HepG2 (cell line): ENCODE measurements around the gene RSAD2. TPM values are rescaled to one million over a fixed set of nuclear protein-coding genes. Genes with fewer than 3 reads are reported as not detected.
A peak's percentile ranks its signal among the peaks of the same experiment; 100 is the strongest.

ENCODE experiments used
- DNMT1 ChIP-seq: sonication (generic); formaldehyde crosslinking; IDR thresholded peaks from 2 replicates; pipeline ENCODE4 v1.5.1; 2020; ENCODE audit warnings: mild to moderate bottlenecking, missing genetic modification reagents
- DZIP1 ChIP-seq: sonication (generic); formaldehyde crosslinking; IDR thresholded peaks from 2 replicates; pipeline ENCODE4 v1.5.0; 2020; ENCODE audit warnings: mild to moderate bottlenecking, missing genetic modification reagents
- FOXA1 ChIP-seq, 2 experiments: fragments of 450-650 bp in 1 of 2; sonication (generic) in 1 of 2; formaldehyde crosslinking in 1 of 2; IDR thresholded peaks; 2 replicates each; pipeline versions ENCODE4 v1.4.0 to v1.6.1; 2016 to 2020; ENCODE audit warnings: missing genetic modification reagents in 1 of 2
- MLX ChIP-seq: IDR thresholded peaks from 2 replicates; pipeline ENCODE4 v1.6.1; 2016
- MTA1 ChIP-seq: sonication (generic); formaldehyde crosslinking; IDR thresholded peaks from 2 replicates; pipeline ENCODE4 v1.4.0; 2020; ENCODE audit warnings: missing genetic modification reagents, mild to moderate bottlenecking, borderline replicate concordance
- NFE2 ChIP-seq: sonication (generic); formaldehyde crosslinking; IDR thresholded peaks from 2 replicates; pipeline ENCODE4 v1.4.0; 2020; ENCODE audit warnings: missing genetic modification reagents
- RBM39 ChIP-seq: fragments of 200-400 bp; formaldehyde crosslinking; IDR thresholded peaks from one replicate; pipeline ENCODE4 v1.6.1; 2018; ENCODE audit warnings: antibody characterized with exemption, mild to moderate bottlenecking, low read depth, low read length; ENCODE audit not compliant: poor library complexity, severe bottlenecking
- RNF219 ChIP-seq: sonication (generic); formaldehyde crosslinking; IDR thresholded peaks from 2 replicates; pipeline ENCODE4 v1.5.0; 2020; ENCODE audit warnings: mild to moderate bottlenecking, missing genetic modification reagents
- SCMH1 ChIP-seq: sonication (generic); formaldehyde crosslinking; IDR thresholded peaks from 2 replicates; pipeline ENCODE4 v1.9.0; 2021; ENCODE audit warnings: missing genetic modification reagents, mild to moderate bottlenecking, borderline replicate concordance
- TFDP2 ChIP-seq: sonication (generic); formaldehyde crosslinking; IDR thresholded peaks from 2 replicates; pipeline ENCODE4 v1.4.0; 2020; ENCODE audit warnings: missing genetic modification reagents
- ZBTB49 ChIP-seq: sonication (generic); formaldehyde crosslinking; IDR thresholded peaks from 2 replicates; pipeline ENCODE4 v1.4.0; 2020; ENCODE audit warnings: missing genetic modification reagents, borderline replicate concordance
- ZBTB8A ChIP-seq: sonication (generic); formaldehyde crosslinking; IDR thresholded peaks from 2 replicates; pipeline ENCODE4 v1.4.0; 2020; ENCODE audit warnings: mild to moderate bottlenecking, low read depth, missing genetic modification reagents, borderline replicate concordance
- ZNF350 ChIP-seq: sonication (generic); formaldehyde crosslinking; IDR thresholded peaks from 2 replicates; pipeline ENCODE4 v1.4.0; 2020; ENCODE audit warnings: mild to moderate bottlenecking, low read depth, missing genetic modification reagents, borderline replicate concordance
- ZNF543 ChIP-seq: sonication (generic); formaldehyde crosslinking; IDR thresholded peaks from 2 replicates; pipeline ENCODE4 v1.4.0; 2020; ENCODE audit warnings: mild to moderate bottlenecking, missing genetic modification reagents
- ZNF749 ChIP-seq: sonication (generic); formaldehyde crosslinking; IDR thresholded peaks from 2 replicates; pipeline ENCODE4 v1.8.0; 2022; ENCODE audit warnings: mild to moderate bottlenecking, missing genetic modification reagents, moderate library complexity, borderline replicate concordance
- ZNF776 ChIP-seq: sonication (generic); formaldehyde crosslinking; IDR thresholded peaks from 2 replicates; pipeline ENCODE4 v1.4.0; 2020; ENCODE audit warnings: mild to moderate bottlenecking, missing genetic modification reagents
- polyA plus RNA-seq, 8 experiments: library from polyadenylated mRNA; depleted of rRNA in 3 of 8; stranded (reverse) in 7 of 8; unstranded in 1 of 8; fragments of >200 nt; fragmentation: Illumina TruSeq in 4 of 8; extraction: Trizol in 4 of 8; gene quantifications; 2 replicates each; pipeline versions ENCODE4 v1.2.1 to v1.2.3, GENCODE V29; 2011 to 2016; ENCODE audit warnings: low read depth in 4 of 8, missing spikeins in 1 of 8, mixed read lengths in 1 of 8; ENCODE audit not compliant: insufficient read depth in 1 of 8
- total RNA-seq, 5 experiments: library from RNA; depleted of rRNA; stranded (reverse); fragments of >200 nt; fragmentation: Illumina TruSeq; extraction: Trizol; gene quantifications; 2 replicates each; pipeline ENCODE4 v1.2.3, GENCODE V29; 2016; ENCODE audit warnings: low read depth in 1 of 5

Gene RSAD2
- total and polyA plus RNA-seq, 2 of the 13 experiments (the other 11 are each of a cell fraction or from before 2014, with no cell fraction given): 0.11 TPM; not detected in 1

GRCh38 chr2:6917071-6917760 is 39.6 kb downstream of the RSAD2 start, which contains the start of gene RNF144A (continued):
- 0 out of 2 replicates have a peak, but pooled peaks have one; percentile 48 for TF ChIP-seq DZIP1 (CRISPR knock-in tag)
- peak; percentile 41; the same call in 1 of the 2 replicates for TF ChIP-seq TFDP2
- TF ChIP-seq SCMH1 (CRISPR knock-in tag): no peak
- TF ChIP-seq FOXA1 (IDR thresholded peaks at IDR 0.05): no peak
- TF ChIP-seq FOXA1 (CRISPR knock-in tag; IDR thresholded peaks at IDR 0.05): no peak
- TF ChIP-seq DNMT1 (CRISPR knock-in tag): peak; percentile 38; the same call in 1 of the 2 replicates
- TF ChIP-seq MTA1 (CRISPR knock-in tag): no peak
- TF ChIP-seq ZBTB8A (CRISPR knock-in tag): no peak
- TF ChIP-seq ZBTB49 (CRISPR knock-in tag): no peak
- TF ChIP-seq ZNF350: no peak
- no peak for TF ChIP-seq RBM39
- no peak for TF ChIP-seq ZNF749
- no peak for TF ChIP-seq ZNF543 (CRISPR knock-in tag)
- TF ChIP-seq RNF219 (CRISPR knock-in tag): no peak
- no peak for TF ChIP-seq NFE2 (CRISPR knock-in tag)
- TF ChIP-seq ZNF776 (CRISPR knock-in tag): peak; percentile 74; the same call in 1 of the 2 replicates
- TF ChIP-seq MLX (CRISPR knock-in tag): no peak
